Measurements from ENCODE around the gene PLOD1.

Gene PLOD1

GRCh38 chr1:11979028-11979850 lies 44.7 kb downstream of the PLOD1 start:
- no peak for DNase-seq (ENCODE audit: low read depth)

- DNase-seq (ENCODE audit: low read depth), result peak; percentile 98
Observed at GRCh38 chr1:11979851-11980675, 45.5 kb downstream of the PLOD1 start, which contains the start of gene MFN2. Gene MFN2, plus strand, starts transcription at chr1:11980444. Its CDS starts 8,725 bp downstream, at chr1:11989169.

GRCh38 chr1:11980676-11980972 lies 46.1 kb downstream of the PLOD1 start:
- DNase-seq (ENCODE audit: low read depth), result no peak

- DNase-seq (ENCODE audit: low read depth), result no peak
Observed at GRCh38 chr1:11981378-11982009, 47.0 kb downstream of the PLOD1 start.

GRCh38 chr1:11982010-11982392 lies 47.5 kb downstream of the PLOD1 start:
- peak; percentile 49 for DNase-seq (ENCODE audit: low read depth)

GRCh38 chr1:11984121-11984520 lies 49.6 kb downstream of the PLOD1 start:
- no peak for DNase-seq (ENCODE audit: low read depth)

GRCh38 chr1:11984576-11984975 lies 50.1 kb downstream of the PLOD1 start:
- no peak for DNase-seq (ENCODE audit: low read depth)

GRCh38 chr1:11985171-11985570 lies 50.7 kb downstream of the PLOD1 start:
- no peak for DNase-seq (ENCODE audit: low read depth)

- peak; percentile 25 for DNase-seq (ENCODE audit: low read depth)
Observed at GRCh38 chr1:11985851-11986250, 51.3 kb downstream of the PLOD1 start.

- DNase-seq (ENCODE audit: low read depth), result no peak
Observed at GRCh38 chr1:11989669-11990068, 55.2 kb downstream of the PLOD1 start.

GRCh38 chr1:11990303-11991032 lies 56.0 kb downstream of the PLOD1 start:
- DNase-seq (ENCODE audit: low read depth), result no peak

GRCh38 chr1:11991969-11992676 lies 57.6 kb downstream of the PLOD1 start:
- DNase-seq (ENCODE audit: low read depth), result no peak

- DNase-seq (ENCODE audit: low read depth), result no peak
Observed at GRCh38 chr1:11997081-11997850, 62.7 kb downstream of the PLOD1 start.

- no peak for DNase-seq (ENCODE audit: low read depth)
Observed at GRCh38 chr1:11998636-11999035, 64.1 kb downstream of the PLOD1 start.

GRCh38 chr1:11999236-11999635 lies 64.7 kb downstream of the PLOD1 start:
- DNase-seq (ENCODE audit: low read depth), result no peak

- peak; percentile 52 for DNase-seq (ENCODE audit: low read depth)
Observed at GRCh38 chr1:12001249-12001917, 66.9 kb downstream of the PLOD1 start.

GRCh38 chr1:12001996-12002493 lies 67.5 kb downstream of the PLOD1 start:
- DNase-seq (ENCODE audit: low read depth), result no peak

- DNase-seq (ENCODE audit: low read depth), result no peak
Observed at GRCh38 chr1:12003762-12004161, 69.2 kb downstream of the PLOD1 start.

GRCh38 chr1:12005488-12006166 lies 71.1 kb downstream of the PLOD1 start:
- DNase-seq (ENCODE audit: low read depth), result no peak

All from EH (cell line).